Measurements from ENCODE around the gene SLC12A2. TPM values are rescaled to one million over a fixed set of nuclear protein-coding genes. Genes with fewer than 3 reads are reported as not detected.

Gene SLC12A2
- total and polyA plus RNA-seq, 2 donors (not counting 1 experiment from before 2014, with no cell fraction given) = 13.7 to 18.6 TPM

DNA sequence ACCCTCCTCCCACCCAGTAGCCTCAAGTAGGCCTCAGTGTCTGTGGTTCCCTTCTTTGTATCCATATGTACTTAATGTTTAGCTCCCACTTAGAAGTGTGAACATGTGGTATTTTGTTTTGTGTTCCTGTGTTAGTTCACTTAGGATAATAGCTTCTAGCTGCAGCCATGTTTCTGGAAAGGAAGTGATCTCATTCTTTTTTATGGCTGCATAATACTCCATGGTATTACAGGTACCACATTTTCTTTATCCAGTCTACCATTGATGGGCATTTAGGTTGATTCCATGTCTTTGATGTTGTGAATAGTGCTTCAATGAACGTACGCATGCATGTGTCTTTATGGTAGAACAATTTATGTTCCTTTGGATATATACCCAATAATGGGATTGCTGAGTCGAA, 74.8 kb downstream of the SLC12A2 start:
- no peaks in the 10 kb centered on the region for H3K79me2 ChIP-seq (ENCODE audit: control insufficient read depth, insufficient read depth, low read length)
- no peaks in the 10 kb centered on the region for H3K27me3 ChIP-seq (ENCODE audit: control insufficient read depth, insufficient read depth, low read length)
- no peak for TF ChIP-seq EZH2 (IDR thresholded peaks at IDR 0.05; ENCODE audit: low read length, missing control alignments)
- TF ChIP-seq, protein P1, sequence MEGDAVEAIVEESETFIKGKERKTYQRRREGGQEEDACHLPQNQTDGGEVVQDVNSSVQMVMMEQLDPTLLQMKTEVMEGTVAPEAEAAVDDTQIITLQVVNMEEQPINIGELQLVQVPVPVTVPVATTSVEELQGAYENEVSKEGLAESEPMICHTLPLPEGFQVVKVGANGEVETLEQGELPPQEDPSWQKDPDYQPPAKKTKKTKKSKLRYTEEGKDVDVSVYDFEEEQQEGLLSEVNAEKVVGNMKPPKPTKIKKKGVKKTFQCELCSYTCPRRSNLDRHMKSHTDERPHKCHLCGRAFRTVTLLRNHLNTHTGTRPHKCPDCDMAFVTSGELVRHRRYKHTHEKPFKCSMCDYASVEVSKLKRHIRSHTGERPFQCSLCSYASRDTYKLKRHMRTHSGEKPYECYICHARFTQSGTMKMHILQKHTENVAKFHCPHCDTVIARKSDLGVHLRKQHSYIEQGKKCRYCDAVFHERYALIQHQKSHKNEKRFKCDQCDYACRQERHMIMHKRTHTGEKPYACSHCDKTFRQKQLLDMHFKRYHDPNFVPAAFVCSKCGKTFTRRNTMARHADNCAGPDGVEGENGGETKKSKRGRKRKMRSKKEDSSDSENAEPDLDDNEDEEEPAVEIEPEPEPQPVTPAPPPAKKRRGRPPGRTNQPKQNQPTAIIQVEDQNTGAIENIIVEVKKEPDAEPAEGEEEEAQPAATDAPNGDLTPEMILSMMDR (conservative IDR thresholded peaks at IDR 0.05 in 1 of 2, IDR thresholded peaks at IDR 0.05 in 1 of 2; ENCODE audit: low read depth in 1 of 2, low read length in 2 of 2) = no peak
- no peaks in the 10 kb centered on the region for H3K4me1 ChIP-seq (ENCODE audit: control insufficient read depth, extremely low read depth, insufficient read depth, low read length)
- no peaks in the 10 kb centered on the region for H3K36me3 ChIP-seq (ENCODE audit: control insufficient read depth, insufficient read depth, low read length)
- no peaks in the 10 kb centered on the region for H3K9me3 ChIP-seq (ENCODE audit: control insufficient read depth, insufficient read depth, low read depth, low read length)
- H3K27ac ChIP-seq (ENCODE audit: insufficient read depth, low read length) = no peak overlapping the region
- DNase-seq (ENCODE audit: low read depth in 2 of 2) = no peak
- H2AFZ ChIP-seq (ENCODE audit: low read length) = no peak overlapping the region
- H3K4me3 ChIP-seq (replicated peaks in 1 of 4; ENCODE audit: control extremely low read depth in 1 of 4, insufficient read depth in 1 of 4, low read depth in 3 of 4, low read length in 4 of 4) = no peak overlapping the region
- H3K4me2 ChIP-seq (ENCODE audit: extremely low read depth, insufficient read depth, low read length) = no peak overlapping the region
- H3K9ac ChIP-seq (ENCODE audit: insufficient read depth, low read length) = no peak overlapping the region
- H4K20me1 ChIP-seq (ENCODE audit: control insufficient read depth, extremely low read depth, insufficient read depth, low read length) = no peaks in the 10 kb centered on the region

DNA sequence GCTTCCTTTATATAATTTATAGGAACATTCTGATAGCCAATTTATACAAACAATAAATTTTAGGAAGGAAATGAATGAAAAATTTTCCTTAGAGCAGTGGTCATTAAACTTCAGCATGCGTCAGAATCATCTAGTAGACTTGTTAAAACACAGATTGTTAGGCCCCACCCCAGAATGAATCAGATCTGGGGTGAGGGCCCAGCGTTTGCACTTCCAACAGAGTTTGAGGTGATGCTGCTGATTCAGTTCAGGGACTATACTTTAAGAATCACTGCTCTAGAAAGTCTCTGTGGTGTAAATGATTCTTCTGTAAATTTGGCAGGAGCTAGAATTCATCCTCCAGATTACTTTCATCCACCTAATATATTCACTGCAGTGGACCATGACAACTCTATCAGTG, 80.4 kb downstream of the SLC12A2 start:
- Histone ChIP-seq H3K27ac (ENCODE audit: insufficient read depth, low read length) (no peak overlapping the region), H3K9me3 (ENCODE audit: control insufficient read depth, insufficient read depth, low read depth, low read length) (no peaks in the 10 kb centered on the region), H3K27me3 (ENCODE audit: control insufficient read depth, insufficient read depth, low read length) (no peaks in the 10 kb centered on the region), H3K36me3 (ENCODE audit: control insufficient read depth, insufficient read depth, low read length) (no peaks in the 10 kb centered on the region), H3K9ac (ENCODE audit: insufficient read depth, low read length) (no peak overlapping the region), H3K79me2 (ENCODE audit: control insufficient read depth, insufficient read depth, low read length) (no peaks in the 10 kb centered on the region), H2AFZ (ENCODE audit: low read length) (no peak overlapping the region), H3K4me2 (ENCODE audit: extremely low read depth, insufficient read depth, low read length) (no peak overlapping the region), H3K4me3 (replicated peaks in 1 of 4; ENCODE audit: control extremely low read depth in 1 of 4, insufficient read depth in 1 of 4, low read depth in 3 of 4, low read length in 4 of 4) (no peak overlapping the region), H3K4me1 (ENCODE audit: control insufficient read depth, extremely low read depth, insufficient read depth, low read length) (no peaks in the 10 kb centered on the region), H4K20me1 (ENCODE audit: control insufficient read depth, extremely low read depth, insufficient read depth, low read length) (no peaks in the 10 kb centered on the region)
- TF ChIP-seq EZH2 (IDR thresholded peaks at IDR 0.05; ENCODE audit: low read length, missing control alignments) = no peak
- TF ChIP-seq, protein P1 (conservative IDR thresholded peaks at IDR 0.05 in 1 of 2, IDR thresholded peaks at IDR 0.05 in 1 of 2; ENCODE audit: low read depth in 1 of 2, low read length in 2 of 2) = no peak
- DNase-seq (ENCODE audit: low read depth in 2 of 2) = peak; percentile 49 to 86

DNA sequence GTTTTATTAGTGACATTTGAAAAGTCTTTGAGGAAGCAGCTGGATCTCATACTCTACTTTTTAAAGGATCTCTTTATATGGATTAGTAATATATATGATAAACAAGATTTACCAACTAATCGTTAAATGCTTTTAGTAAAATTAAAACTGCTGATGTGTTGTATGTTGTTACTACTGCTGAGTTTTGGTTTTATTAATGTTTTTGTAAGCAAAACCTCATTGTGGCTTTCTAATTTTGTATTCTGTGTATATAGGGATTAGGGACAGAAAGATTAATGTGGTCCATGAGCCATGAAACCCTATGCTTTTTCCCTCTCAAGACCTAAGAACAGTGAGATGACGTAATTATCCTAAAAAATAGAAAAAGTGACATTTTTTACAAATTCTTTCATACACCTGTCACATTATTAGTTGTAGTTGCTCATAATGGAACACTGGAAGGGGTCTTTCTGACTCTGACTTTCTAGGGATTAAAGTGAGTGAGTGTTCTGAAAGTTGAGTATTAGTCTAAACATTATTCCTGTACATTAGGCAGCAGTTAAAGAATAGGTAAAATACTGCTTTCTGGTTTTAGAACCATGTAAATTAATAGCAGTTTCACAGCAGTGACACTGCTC, 85.9 kb downstream of the SLC12A2 start:
- TF ChIP-seq, protein P1 (conservative IDR thresholded peaks at IDR 0.05 in 1 of 2, IDR thresholded peaks at IDR 0.05 in 1 of 2; ENCODE audit: low read depth in 1 of 2, low read length in 2 of 2) = no peak
- TF ChIP-seq EZH2 (IDR thresholded peaks at IDR 0.05; ENCODE audit: low read length, missing control alignments) = no peak
- no peaks in the 10 kb centered on the region for H4K20me1 ChIP-seq (ENCODE audit: control insufficient read depth, extremely low read depth, insufficient read depth, low read length)
- no peak overlapping the region for H3K27ac ChIP-seq (ENCODE audit: insufficient read depth, low read length)
- no peaks in the 10 kb centered on the region for H3K9me3 ChIP-seq (ENCODE audit: control insufficient read depth, insufficient read depth, low read depth, low read length)
- H2AFZ ChIP-seq (ENCODE audit: low read length) = no peak overlapping the region
- H3K9ac ChIP-seq (ENCODE audit: insufficient read depth, low read length) = no peak overlapping the region
- no peaks in the 10 kb centered on the region for H3K36me3 ChIP-seq (ENCODE audit: control insufficient read depth, insufficient read depth, low read length)
- no peak for DNase-seq (ENCODE audit: low read depth in 2 of 2)
- H3K27me3 ChIP-seq (ENCODE audit: control insufficient read depth, insufficient read depth, low read length) = no peaks in the 10 kb centered on the region
- no peaks in the 10 kb centered on the region for H3K79me2 ChIP-seq (ENCODE audit: control insufficient read depth, insufficient read depth, low read length)
- no peak overlapping the region for H3K4me2 ChIP-seq (ENCODE audit: extremely low read depth, insufficient read depth, low read length)
- no peak overlapping the region for H3K4me3 ChIP-seq (replicated peaks in 1 of 4; ENCODE audit: control extremely low read depth in 1 of 4, insufficient read depth in 1 of 4, low read depth in 3 of 4, low read length in 4 of 4)
- no peaks in the 10 kb centered on the region for H3K4me1 ChIP-seq (ENCODE audit: control insufficient read depth, extremely low read depth, insufficient read depth, low read length)
